ENCODE measurements around the gene PIP4K2B.
"Not testable (repeated sequence)": the region's sequence is repeated elsewhere in the genome, so short reads cannot be mapped to it uniquely, and the experiment has no call there.

Gene PIP4K2B

GRCh38 chr17:38799501-38800236 lies at the start of gene PIP4K2B:
Gene PIP4K2B, minus strand, starts transcription at chr17:38799556. Its CDS starts 132 bp downstream, at chr17:38799424.
- peak; percentile 98 to 99 for DNase-seq

GRCh38 chr17:38848557-38848891 lies 49.2 kb upstream of the PIP4K2B start:
- DNase-seq: no peak

GRCh38 chr17:38844261-38844757 lies 45.0 kb upstream of the PIP4K2B start:
- no peak for DNase-seq

GRCh38 chr17:38825762-38826247 lies 26.4 kb upstream of the PIP4K2B start:
- no peak for DNase-seq

GRCh38 chr17:38824899-38825761 lies 25.8 kb upstream of the PIP4K2B start, which contains the start of gene CWC25:
Gene CWC25, minus strand, starts transcription at chr17:38825321. Its CDS starts 138 bp downstream, at chr17:38825183.
- DNase-seq: peak; percentile 95 to 96

GRCh38 chr17:38815576-38816193 lies 16.3 kb upstream of the PIP4K2B start:
- DNase-seq: no peak

GRCh38 chr17:38809828-38810227 lies 10.5 kb upstream of the PIP4K2B start:
- no peak for DNase-seq

- DNase-seq: no peak
These were observed 943 bp upstream of the PIP4K2B start for GRCh38 chr17:38800237-38800760.

- peak; percentile 39 to 48 for DNase-seq
These were observed 499 bp downstream of the PIP4K2B start for GRCh38 chr17:38798614-38799500.

GRCh38 chr17:38797828-38798227 lies 1.5 kb downstream of the PIP4K2B start:
- DNase-seq: no peak

GRCh38 chr17:38797158-38797490 lies 2.2 kb downstream of the PIP4K2B start:
- peak in 1 of 2 experiments; percentile 21 for DNase-seq

- DNase-seq: peak; percentile 21 to 29
These were observed 2.8 kb downstream of the PIP4K2B start for GRCh38 chr17:38796451-38797157.

- no peak for DNase-seq
These were observed 5.1 kb downstream of the PIP4K2B start for GRCh38 chr17:38794221-38794620.

GRCh38 chr17:38791162-38791561 lies 8.2 kb downstream of the PIP4K2B start:
- DNase-seq: no peak

- not testable (repeated sequence) for DNase-seq
These were observed 9.1 kb downstream of the PIP4K2B start for GRCh38 chr17:38790148-38790707.

- DNase-seq: no peak
These were observed 10.2 kb downstream of the PIP4K2B start for GRCh38 chr17:38789185-38789584.

GRCh38 chr17:38787999-38788398 lies 11.4 kb downstream of the PIP4K2B start:
- not testable (repeated sequence) for DNase-seq

GRCh38 chr17:38786372-38786771 lies 13.0 kb downstream of the PIP4K2B start:
- DNase-seq: no peak

GRCh38 chr17:38783227-38783626 lies 16.1 kb downstream of the PIP4K2B start:
- DNase-seq: no peak

GRCh38 chr17:38779965-38780752 lies 19.2 kb downstream of the PIP4K2B start:
- no peak for DNase-seq
